ENCODE measurements around the gene UGT3A1. TPM values are rescaled to one million over a fixed set of nuclear protein-coding genes. Genes with fewer than 3 reads are reported as not detected.

Gene UGT3A1
- total and polyA plus RNA-seq, 2 donors (not counting 3 experiments of a cell fraction or from before 2014, with no cell fraction given): not detected

DNA sequence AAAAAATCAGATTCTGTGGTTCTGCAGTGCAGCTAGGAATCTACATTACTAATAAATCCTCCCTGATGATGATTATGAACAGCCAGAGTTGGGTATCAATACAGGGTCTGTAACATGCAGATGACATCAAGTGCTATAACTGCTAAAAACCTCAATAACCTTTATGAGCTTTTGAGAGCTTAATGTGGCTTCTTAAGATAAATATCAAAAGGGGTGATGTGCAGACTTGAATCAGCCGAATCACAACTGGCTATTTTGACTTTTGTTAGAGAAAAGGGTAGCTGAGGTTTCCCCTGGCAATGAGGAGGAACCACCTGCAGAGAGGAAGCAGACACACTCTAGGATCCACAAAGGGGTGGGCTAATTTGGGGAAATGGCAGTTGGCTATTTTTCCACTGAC lies 83.0 kb downstream of the UGT3A1 start:
- no peaks in the 10 kb centered on the region for H4K20me1 ChIP-seq (replicated peaks; ENCODE audit: control insufficient read depth, extremely low read depth, insufficient read depth, low read length)
- BruUV-seq (replicated peaks): no TSS peak
- H3K4me3 ChIP-seq (replicated peaks in 1 of 3; ENCODE audit: insufficient read depth in 1 of 3, low read depth in 1 of 3, low read length in 3 of 3): no peak overlapping the region
- H3K9me3 ChIP-seq (replicated peaks; ENCODE audit: control insufficient read depth, insufficient read depth, low read length): no peaks in the 10 kb centered on the region
- H3K36me3 ChIP-seq (ENCODE audit: control insufficient read depth in 2 of 2, extremely low read depth in 1 of 2, insufficient read depth in 2 of 2, low read length in 2 of 2): no peaks in the 10 kb centered on the region
- no peaks in the 10 kb centered on the region for H3K9me1 ChIP-seq (replicated peaks; ENCODE audit: control insufficient read depth, extremely low read depth, insufficient read depth, low read length)
- no peak overlapping the region for H3K4me2 ChIP-seq (ENCODE audit: insufficient read depth, low read length)
- FAIRE-seq: no peak
- dilution Hi-C loops (cut with MboI; ENCODE audit: extremely low pct_ligation_motif_present, low sequenced_read_pairs) (no loop called here), intact Hi-C loops (cut with micrococcal nuclease) (no loop called here)
- CTCF ChIA-PET: interaction anchor here (0.8 kb wide), 1 partner anchor 15 kb away, joined by 4 read pairs; no protein-coding TSS in a partner anchor
- peaks cover 1 to 3% of the 10 kb centered on the region in 2 experiments for H3K27me3 ChIP-seq (ENCODE audit: control insufficient read depth in 2 of 2, insufficient read depth in 2 of 2, low read length in 2 of 2)
- POLR2A ChIA-PET: no interaction called here
- no peak overlapping the region for H3K9ac ChIP-seq (replicated peaks; ENCODE audit: extremely low read depth, insufficient read depth, low read length)
- H2AFZ ChIP-seq (ENCODE audit: low read depth, low read length): no peak overlapping the region
- no peaks in the 10 kb centered on the region for H3K4me1 ChIP-seq (ENCODE audit: control insufficient read depth, extremely low read depth, insufficient read depth, low read length)
- no peak overlapping the region for H3K27ac ChIP-seq (ENCODE audit: insufficient read depth, low read depth, low read length)
- H3K79me2 ChIP-seq (ENCODE audit: control insufficient read depth, insufficient read depth, low read length): no peaks in the 10 kb centered on the region
- TF ChIP-seq GATA2 (IDR thresholded peaks at IDR 0.05; ENCODE audit: insufficient read depth, insufficient read length, low read depth, low read length): no peak
- TF ChIP-seq MYC (IDR thresholded peaks at IDR 0.05; ENCODE audit: low read depth, low read length): no peak
- TF ChIP-seq POLR2A (IDR thresholded peaks at IDR 0.05; ENCODE audit: low read depth, low read length): no peak
- TF ChIP-seq, protein P1, sequence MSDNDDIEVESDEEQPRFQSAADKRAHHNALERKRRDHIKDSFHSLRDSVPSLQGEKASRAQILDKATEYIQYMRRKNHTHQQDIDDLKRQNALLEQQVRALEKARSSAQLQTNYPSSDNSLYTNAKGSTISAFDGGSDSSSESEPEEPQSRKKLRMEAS (IDR thresholded peaks at IDR 0.05; ENCODE audit: insufficient read depth, insufficient read length): no peak
- TF ChIP-seq FOS (IDR thresholded peaks at IDR 0.05; ENCODE audit: borderline replicate concordance, insufficient read depth, low read length): no peak
- no peak for TF ChIP-seq EZH2 (IDR thresholded peaks at IDR 0.05; ENCODE audit: borderline replicate concordance, low read depth, low read length, severe bottlenecking)
- no peak for TF ChIP-seq CTCF (IDR thresholded peaks at IDR 0.05; ENCODE audit: extremely low read depth in 1 of 2, insufficient read depth in 1 of 2, low read depth in 1 of 2, low read length in 2 of 2)
- no peak for TF ChIP-seq POLR2AphosphoS5 (IDR thresholded peaks at IDR 0.05; ENCODE audit: insufficient read depth, low read depth, low read length)
- TF ChIP-seq JUN (IDR thresholded peaks at IDR 0.05; ENCODE audit: borderline replicate concordance, insufficient read depth, insufficient read length, low read depth): no peak
- no peak for DNase-seq (ENCODE audit: low read depth, low spot score)

Measured in endothelial cell of umbilical vein (primary cell).